Measurements from ENCODE around the gene TM9SF2.

Gene TM9SF2

DNA sequence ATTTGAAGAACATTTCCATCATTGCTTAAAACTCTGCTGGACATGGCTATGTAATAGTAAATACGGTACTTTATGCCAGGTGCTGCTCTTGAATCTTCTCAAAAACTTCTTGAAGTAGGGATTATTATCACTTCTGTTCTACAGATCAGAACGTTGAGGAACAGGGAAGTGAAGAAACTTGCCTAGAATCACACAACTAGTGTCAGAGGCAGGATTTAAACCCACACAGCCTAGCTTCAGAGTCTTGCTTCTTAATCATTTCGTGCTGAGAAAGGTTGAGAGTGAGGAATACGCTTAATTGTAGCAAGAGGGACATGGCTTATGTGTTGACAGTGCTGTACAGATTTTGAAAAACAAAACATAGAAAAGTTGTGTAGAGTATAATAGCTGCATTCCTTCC lies 13.5 kb downstream of the TM9SF2 start:
- Histone ChIP-seq H3K4me3 (replicated peaks; ENCODE audit: insufficient read depth, low read length) (no peak overlapping the region), H3K27me3 (ENCODE audit: insufficient read depth, poor library complexity, severe bottlenecking) (no peaks in the 10 kb centered on the region), H3K27ac (replicated peaks) (no peak overlapping the region)
- peak; percentile 41; the same call in 1 of the 2 replicates for TF ChIP-seq SPI1 (IDR thresholded peaks at IDR 0.05; ENCODE audit: borderline replicate concordance, low read depth)
- TF ChIP-seq, protein P1, sequence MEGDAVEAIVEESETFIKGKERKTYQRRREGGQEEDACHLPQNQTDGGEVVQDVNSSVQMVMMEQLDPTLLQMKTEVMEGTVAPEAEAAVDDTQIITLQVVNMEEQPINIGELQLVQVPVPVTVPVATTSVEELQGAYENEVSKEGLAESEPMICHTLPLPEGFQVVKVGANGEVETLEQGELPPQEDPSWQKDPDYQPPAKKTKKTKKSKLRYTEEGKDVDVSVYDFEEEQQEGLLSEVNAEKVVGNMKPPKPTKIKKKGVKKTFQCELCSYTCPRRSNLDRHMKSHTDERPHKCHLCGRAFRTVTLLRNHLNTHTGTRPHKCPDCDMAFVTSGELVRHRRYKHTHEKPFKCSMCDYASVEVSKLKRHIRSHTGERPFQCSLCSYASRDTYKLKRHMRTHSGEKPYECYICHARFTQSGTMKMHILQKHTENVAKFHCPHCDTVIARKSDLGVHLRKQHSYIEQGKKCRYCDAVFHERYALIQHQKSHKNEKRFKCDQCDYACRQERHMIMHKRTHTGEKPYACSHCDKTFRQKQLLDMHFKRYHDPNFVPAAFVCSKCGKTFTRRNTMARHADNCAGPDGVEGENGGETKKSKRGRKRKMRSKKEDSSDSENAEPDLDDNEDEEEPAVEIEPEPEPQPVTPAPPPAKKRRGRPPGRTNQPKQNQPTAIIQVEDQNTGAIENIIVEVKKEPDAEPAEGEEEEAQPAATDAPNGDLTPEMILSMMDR (IDR thresholded peaks at IDR 0.05; ENCODE audit: insufficient read depth, low read length), result no peak
- DNase-seq (ENCODE audit: low read depth in 1 of 2, low spot score in 1 of 2), result no peak

DNA sequence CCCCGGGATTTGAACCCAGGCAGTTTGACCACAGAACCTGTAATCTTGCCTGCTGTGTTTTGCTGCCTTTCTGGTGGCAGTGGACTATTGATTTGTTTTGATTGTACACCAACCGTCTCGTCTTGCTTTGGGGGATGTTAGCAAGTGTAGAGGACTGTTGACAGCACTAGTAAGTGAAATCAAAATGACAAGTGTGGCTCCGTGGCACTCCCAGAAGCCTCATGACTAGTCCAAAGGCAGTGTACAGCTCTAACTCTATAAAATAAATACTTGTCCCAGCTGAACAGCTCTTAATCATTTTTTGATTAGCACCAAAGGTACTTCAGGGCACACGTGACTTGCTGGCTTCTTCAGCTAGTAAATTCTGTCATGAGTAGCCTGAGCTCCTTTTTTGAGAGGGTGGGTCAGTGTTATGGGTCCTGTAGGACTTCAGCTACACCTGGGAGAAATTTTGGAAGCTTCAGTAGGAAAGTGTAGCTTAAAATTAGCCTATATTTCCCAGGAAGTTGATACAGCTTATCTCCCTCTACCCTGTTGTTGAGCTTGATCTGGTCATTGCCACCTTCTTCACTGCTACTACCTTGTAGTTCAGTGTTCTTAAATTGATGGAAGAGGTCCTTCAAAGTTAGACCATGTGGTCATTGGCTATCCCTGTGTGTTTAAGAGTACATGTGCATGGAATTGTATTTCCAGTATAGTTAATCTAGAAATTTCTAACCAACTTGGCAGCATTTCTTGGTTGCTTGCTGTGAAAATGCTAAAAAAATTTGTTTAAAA lies 15.1 kb downstream of the TM9SF2 start:
- no peaks in the 10 kb centered on the region for H3K27me3 ChIP-seq (ENCODE audit: insufficient read depth, poor library complexity, severe bottlenecking)
- no peak overlapping the region for H3K4me3 ChIP-seq (replicated peaks; ENCODE audit: insufficient read depth, low read length)
- no peak for DNase-seq (ENCODE audit: low read depth in 1 of 2, low spot score in 1 of 2)
- no peak for TF ChIP-seq POLR2AphosphoS5 (IDR thresholded peaks at IDR 0.05; ENCODE audit: low read depth)
- TF ChIP-seq, protein P1 (IDR thresholded peaks at IDR 0.05; ENCODE audit: insufficient read depth, low read length), result no peak
- no peak for TF ChIP-seq SPI1 (IDR thresholded peaks at IDR 0.05; ENCODE audit: borderline replicate concordance, low read depth)
- no peak for TF ChIP-seq GABPA (IDR thresholded peaks at IDR 0.05; ENCODE audit: low read depth)
- no peak for TF ChIP-seq REST (IDR thresholded peaks at IDR 0.05; ENCODE audit: insufficient replicate concordance, low read depth)
- no peak overlapping the region for H3K27ac ChIP-seq (replicated peaks)

DNA sequence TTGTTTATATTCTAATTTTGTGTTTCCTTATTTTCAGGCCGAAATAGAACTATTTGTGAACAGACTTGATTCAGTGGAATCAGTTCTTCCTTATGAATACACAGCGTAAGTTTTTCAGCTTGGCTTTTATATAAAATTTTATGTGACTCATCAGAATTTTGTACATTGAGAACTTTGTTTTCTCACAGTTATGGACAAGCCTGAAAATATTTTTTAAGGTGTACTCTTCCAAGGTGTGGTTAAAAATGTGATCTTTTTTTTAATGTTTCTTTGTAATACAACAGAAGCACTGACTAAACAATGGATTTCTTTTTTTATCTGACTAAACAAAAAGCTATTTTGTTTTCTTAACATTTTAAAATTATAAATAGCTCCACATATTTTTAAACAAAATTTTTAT lies 16.3 kb downstream of the TM9SF2 start:
- Histone ChIP-seq H3K4me3 (replicated peaks; ENCODE audit: insufficient read depth, low read length) (no peak overlapping the region), H3K27ac (replicated peaks) (no peak overlapping the region), H3K27me3 (ENCODE audit: insufficient read depth, poor library complexity, severe bottlenecking) (no peaks in the 10 kb centered on the region)
- no peak for DNase-seq (ENCODE audit: low read depth in 1 of 2, low spot score in 1 of 2)
- no peak for TF ChIP-seq REST (IDR thresholded peaks at IDR 0.05; ENCODE audit: insufficient replicate concordance, low read depth)
- TF ChIP-seq, protein P1 (IDR thresholded peaks at IDR 0.05; ENCODE audit: insufficient read depth, low read length), result no peak
- TF ChIP-seq SPI1 (IDR thresholded peaks at IDR 0.05; ENCODE audit: borderline replicate concordance, low read depth), result no peak
- TF ChIP-seq POLR2AphosphoS5 (IDR thresholded peaks at IDR 0.05; ENCODE audit: low read depth), result no peak
- TF ChIP-seq GABPA (IDR thresholded peaks at IDR 0.05; ENCODE audit: low read depth), result no peak

GRCh38 chr13:99517984-99518383 lies 16.7 kb downstream of the TM9SF2 start:
- Histone ChIP-seq H3K27ac (replicated peaks) (no peak overlapping the region), H3K4me3 (replicated peaks; ENCODE audit: insufficient read depth, low read length) (no peak overlapping the region), H3K27me3 (ENCODE audit: insufficient read depth, poor library complexity, severe bottlenecking) (no peaks in the 10 kb centered on the region)
- TF ChIP-seq GABPA (IDR thresholded peaks at IDR 0.05; ENCODE audit: low read depth), result no peak
- TF ChIP-seq, protein P1 (IDR thresholded peaks at IDR 0.05; ENCODE audit: insufficient read depth, low read length), result no peak
- no peak for TF ChIP-seq REST (IDR thresholded peaks at IDR 0.05; ENCODE audit: insufficient replicate concordance, low read depth)
- TF ChIP-seq SPI1 (IDR thresholded peaks at IDR 0.05; ENCODE audit: borderline replicate concordance, low read depth), result no peak
- no peak for TF ChIP-seq POLR2AphosphoS5 (IDR thresholded peaks at IDR 0.05; ENCODE audit: low read depth)
- DNase-seq (ENCODE audit: low read depth in 1 of 2, low spot score in 1 of 2), result no peak

Data from HL-60 (cell line).